ENCODE data around the gene EDA.
"Not testable (repeated sequence)": the region's sequence is repeated elsewhere in the genome, so short reads cannot be mapped to it uniquely, and the experiment has no call there.

EDA gene

GRCh38 chrX:69748055-69748454 lies 132.1 kb downstream of the EDA start:
- no peak for DNase-seq

GRCh38 chrX:69759921-69760625 lies 144.2 kb downstream of the EDA start:
- DNase-seq = no peak

- DNase-seq = no peak
Measured at GRCh38 chrX:69761633-69762032, 145.7 kb downstream of the EDA start.

- no peak for DNase-seq
Measured at GRCh38 chrX:69762340-69762739, 146.4 kb downstream of the EDA start.

- no peak for DNase-seq
Measured at GRCh38 chrX:69793260-69793935, 177.5 kb downstream of the EDA start.

- no peak for DNase-seq
Measured at GRCh38 chrX:69795702-69796101, 179.8 kb downstream of the EDA start.

GRCh38 chrX:69807400-69807799 lies 191.5 kb downstream of the EDA start:
- no peak for DNase-seq

- DNase-seq = no peak
Measured at GRCh38 chrX:69808375-69808774, 192.5 kb downstream of the EDA start.

GRCh38 chrX:69813677-69814076 lies 197.8 kb downstream of the EDA start:
- no peak for DNase-seq

GRCh38 chrX:69815063-69815462 lies 199.2 kb downstream of the EDA start:
- DNase-seq = no peak

- no peak for DNase-seq
Measured at GRCh38 chrX:69815519-69815918, 199.6 kb downstream of the EDA start.

- no peak for DNase-seq
Measured at GRCh38 chrX:69844636-69845035, 228.7 kb downstream of the EDA start.

- DNase-seq = not testable (repeated sequence)
Measured at GRCh38 chrX:69859999-69860398, 244.1 kb downstream of the EDA start.

- no peak for DNase-seq
Measured at GRCh38 chrX:69876221-69876620, 260.3 kb downstream of the EDA start.

- no peak for DNase-seq
Measured at GRCh38 chrX:69884210-69884609, 268.3 kb downstream of the EDA start.

- DNase-seq = no peak
Measured at GRCh38 chrX:69896046-69896445, 280.1 kb downstream of the EDA start.

- no peak for DNase-seq
Measured at GRCh38 chrX:69900491-69900890, 284.6 kb downstream of the EDA start.

GRCh38 chrX:69906447-69906846 lies 290.5 kb downstream of the EDA start:
- DNase-seq = no peak

- no peak for DNase-seq
Measured at GRCh38 chrX:69914781-69915180, 298.9 kb downstream of the EDA start.

- no peak for DNase-seq
Measured at GRCh38 chrX:69919749-69920148, 303.8 kb downstream of the EDA start.

GRCh38 chrX:69932323-69932722 lies 316.4 kb downstream of the EDA start:
- no peak for DNase-seq

GRCh38 chrX:69948276-69948797 lies 332.4 kb downstream of the EDA start:
- no peak for DNase-seq

GRCh38 chrX:69951753-69952152 lies 335.8 kb downstream of the EDA start:
- no peak for DNase-seq

GRCh38 chrX:69959712-69960111 lies 343.8 kb downstream of the EDA start:
- DNase-seq = no peak
